Measurements from ENCODE around the gene ARL6. TPM values are rescaled to one million over a fixed set of nuclear protein-coding genes. Genes with fewer than 3 reads are reported as not detected.

Gene ARL6
- total RNA-seq, 4 donors from 2014 or later: 1.8 to 7.4 (median 2.6) TPM

DNA sequence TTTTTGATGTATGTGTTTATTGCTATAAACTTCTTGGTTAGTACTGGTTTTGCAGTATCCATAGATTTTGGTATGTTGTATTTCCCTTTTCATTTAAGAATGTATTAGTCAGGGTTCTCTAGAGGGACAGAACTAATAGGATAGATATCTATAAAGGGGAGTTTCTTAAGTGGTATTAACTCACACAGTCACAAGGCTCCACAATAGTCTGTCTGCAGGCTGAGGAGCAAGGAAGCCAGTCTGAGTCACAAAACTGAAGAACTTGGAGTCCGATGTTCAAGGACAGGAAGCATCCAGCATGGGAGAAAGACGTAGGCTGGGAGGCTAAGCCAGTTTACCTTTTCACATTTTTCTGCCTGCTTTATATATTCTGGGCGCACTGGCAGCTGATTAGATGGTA lies 8.4 kb downstream of the ARL6 start:
- Histone ChIP-seq H3K4me3 (no peak overlapping the region), H3K9me3 (no peaks in the 10 kb centered on the region), H3K36me3 (no peaks in the 10 kb centered on the region), H3K27ac (no peak overlapping the region), H3K4me1 (no peaks in the 10 kb centered on the region), H3K27me3 (no peaks in the 10 kb centered on the region)
- no peak for TF ChIP-seq POLR2A (IDR thresholded peaks at IDR 0.05)
- TF ChIP-seq, protein P1, sequence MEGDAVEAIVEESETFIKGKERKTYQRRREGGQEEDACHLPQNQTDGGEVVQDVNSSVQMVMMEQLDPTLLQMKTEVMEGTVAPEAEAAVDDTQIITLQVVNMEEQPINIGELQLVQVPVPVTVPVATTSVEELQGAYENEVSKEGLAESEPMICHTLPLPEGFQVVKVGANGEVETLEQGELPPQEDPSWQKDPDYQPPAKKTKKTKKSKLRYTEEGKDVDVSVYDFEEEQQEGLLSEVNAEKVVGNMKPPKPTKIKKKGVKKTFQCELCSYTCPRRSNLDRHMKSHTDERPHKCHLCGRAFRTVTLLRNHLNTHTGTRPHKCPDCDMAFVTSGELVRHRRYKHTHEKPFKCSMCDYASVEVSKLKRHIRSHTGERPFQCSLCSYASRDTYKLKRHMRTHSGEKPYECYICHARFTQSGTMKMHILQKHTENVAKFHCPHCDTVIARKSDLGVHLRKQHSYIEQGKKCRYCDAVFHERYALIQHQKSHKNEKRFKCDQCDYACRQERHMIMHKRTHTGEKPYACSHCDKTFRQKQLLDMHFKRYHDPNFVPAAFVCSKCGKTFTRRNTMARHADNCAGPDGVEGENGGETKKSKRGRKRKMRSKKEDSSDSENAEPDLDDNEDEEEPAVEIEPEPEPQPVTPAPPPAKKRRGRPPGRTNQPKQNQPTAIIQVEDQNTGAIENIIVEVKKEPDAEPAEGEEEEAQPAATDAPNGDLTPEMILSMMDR (IDR thresholded peaks at IDR 0.05): no peak
- no peak for DNase-seq

DNA sequence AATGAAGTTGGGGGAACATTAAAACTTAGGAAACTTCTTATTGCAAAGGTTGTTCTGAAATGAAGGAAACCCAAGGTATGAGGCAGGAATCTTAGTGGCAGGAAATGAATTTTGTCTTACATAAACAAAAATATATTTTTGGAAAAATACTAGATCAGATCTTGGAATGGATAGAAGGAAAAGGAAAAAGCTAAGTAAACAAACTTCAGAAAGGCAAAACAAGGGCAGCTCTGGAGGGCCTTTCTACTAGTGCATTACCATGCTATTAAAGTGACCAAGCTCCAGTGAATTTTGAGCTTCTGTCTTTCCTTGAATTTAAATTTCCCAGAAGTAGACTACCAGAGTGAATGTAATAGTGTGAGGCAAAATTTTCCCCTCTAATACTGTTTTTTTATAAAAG lies 13.6 kb downstream of the ARL6 start:
- no peak for DNase-seq
- no peak for TF ChIP-seq POLR2A (IDR thresholded peaks at IDR 0.05)
- TF ChIP-seq, protein P1 (IDR thresholded peaks at IDR 0.05): no peak
- no peaks in the 10 kb centered on the region for H3K4me1 ChIP-seq
- no peaks in the 10 kb centered on the region for H3K36me3 ChIP-seq
- no peak overlapping the region for H3K27ac ChIP-seq
- no peaks in the 10 kb centered on the region for H3K27me3 ChIP-seq
- no peaks in the 10 kb centered on the region for H3K9me3 ChIP-seq
- H3K4me3 ChIP-seq: no peak overlapping the region

GRCh38 chr3:97793420-97794019 lies 29.0 kb downstream of the ARL6 start:
- H3K4me1 ChIP-seq: no peaks in the 10 kb centered on the region

GRCh38 chr3:97795951-97796350 lies 31.4 kb downstream of the ARL6 start:
- Histone ChIP-seq H3K36me3 (no peaks in the 10 kb centered on the region), H3K9me3 (no peaks in the 10 kb centered on the region), H3K4me3 (no peak overlapping the region), H3K27me3 (no peaks in the 10 kb centered on the region), H3K4me1 (no peaks in the 10 kb centered on the region), H3K27ac (no peak overlapping the region)
- DNase-seq: no peak
- TF ChIP-seq POLR2A (IDR thresholded peaks at IDR 0.05): no peak
- TF ChIP-seq, protein P1 (IDR thresholded peaks at IDR 0.05): no peak

More at GRCh38 chr3:97793420-97794019, 29.0 kb downstream of the ARL6 start:
- no peak overlapping the region for H3K4me3 ChIP-seq
- H3K9me3 ChIP-seq: no peaks in the 10 kb centered on the region
- no peak for DNase-seq
- H3K36me3 ChIP-seq: no peaks in the 10 kb centered on the region
- TF ChIP-seq POLR2A (IDR thresholded peaks at IDR 0.05): no peak
- TF ChIP-seq, protein P1 (IDR thresholded peaks at IDR 0.05): peak; percentile 49 to 93 (median 82)
- no peaks in the 10 kb centered on the region for H3K27me3 ChIP-seq
- H3K27ac ChIP-seq: no peak overlapping the region

GRCh38 chr3:97804471-97804870 lies 39.9 kb downstream of the ARL6 start:
- Histone ChIP-seq H3K27ac (no peak overlapping the region), H3K36me3 (no peaks in the 10 kb centered on the region), H3K27me3 (no peaks in the 10 kb centered on the region), H3K4me3 (no peak overlapping the region), H3K9me3 (no peaks in the 10 kb centered on the region), H3K4me1 (no peaks in the 10 kb centered on the region)
- no peak for DNase-seq
- TF ChIP-seq POLR2A (IDR thresholded peaks at IDR 0.05): no peak
- TF ChIP-seq, protein P1 (IDR thresholded peaks at IDR 0.05): no peak
